ENCODE results near the gene ERP27.

- TF ChIP-seq POLR2A (IDR thresholded peaks at IDR 0.05) (no peak), CTCF (IDR thresholded peaks at IDR 0.05) (no peak), EP300 (IDR thresholded peaks at IDR 0.05) (no peak)
These were observed 22.6 kb downstream of the ERP27 start for GRCh38 chr12:14915736-14916135.

Measured in stomach (tissue), 4 donors.